Mammary epithelial cell (primary cell): ENCODE data around the gene GJA1.

Experiments used
- EZH2 ChIP-seq: IDR thresholded peaks from 2 replicates; pipeline ENCODE4 v1.6.1; 2012; ENCODE audit warnings: low read length, inconsistent platforms, borderline replicate concordance
- TF ChIP-seq, protein P1 (sequence below), 2 donors: IDR thresholded peaks in 1 of 2; conservative IDR thresholded peaks in 1 of 2; 2 replicates each; pipeline ENCODE4 v1.5.1; 2011 to 2012; ENCODE audit warnings: inconsistent platforms in 2 of 2, low read length in 2 of 2, mild to moderate bottlenecking in 2 of 2, control low read depth in 1 of 2, low read depth in 1 of 2; ENCODE audit not compliant: insufficient read depth in 1 of 2; ENCODE audit errors: extremely low read depth in 1 of 2

DNA sequence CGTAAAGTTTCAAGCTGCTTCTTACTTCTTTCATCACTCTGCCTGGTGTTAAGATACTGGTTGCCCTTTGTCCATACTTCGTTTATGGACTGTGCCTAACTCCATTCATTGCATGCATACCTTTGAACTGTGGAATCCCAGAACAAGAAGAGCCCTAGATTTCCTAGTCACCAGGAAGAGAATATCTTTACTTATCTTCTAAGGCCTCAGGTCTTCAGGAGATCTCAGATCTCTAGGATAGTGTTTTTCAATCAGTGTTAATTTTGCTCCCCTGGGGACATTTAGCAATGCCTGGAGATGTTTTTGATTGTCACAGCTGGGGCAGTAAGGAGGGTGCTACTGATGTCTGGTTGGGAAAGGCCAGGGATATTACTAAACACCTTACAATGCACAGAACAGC is 35.5 kb upstream of the GJA1 start:
- TF ChIP-seq, protein P1, sequence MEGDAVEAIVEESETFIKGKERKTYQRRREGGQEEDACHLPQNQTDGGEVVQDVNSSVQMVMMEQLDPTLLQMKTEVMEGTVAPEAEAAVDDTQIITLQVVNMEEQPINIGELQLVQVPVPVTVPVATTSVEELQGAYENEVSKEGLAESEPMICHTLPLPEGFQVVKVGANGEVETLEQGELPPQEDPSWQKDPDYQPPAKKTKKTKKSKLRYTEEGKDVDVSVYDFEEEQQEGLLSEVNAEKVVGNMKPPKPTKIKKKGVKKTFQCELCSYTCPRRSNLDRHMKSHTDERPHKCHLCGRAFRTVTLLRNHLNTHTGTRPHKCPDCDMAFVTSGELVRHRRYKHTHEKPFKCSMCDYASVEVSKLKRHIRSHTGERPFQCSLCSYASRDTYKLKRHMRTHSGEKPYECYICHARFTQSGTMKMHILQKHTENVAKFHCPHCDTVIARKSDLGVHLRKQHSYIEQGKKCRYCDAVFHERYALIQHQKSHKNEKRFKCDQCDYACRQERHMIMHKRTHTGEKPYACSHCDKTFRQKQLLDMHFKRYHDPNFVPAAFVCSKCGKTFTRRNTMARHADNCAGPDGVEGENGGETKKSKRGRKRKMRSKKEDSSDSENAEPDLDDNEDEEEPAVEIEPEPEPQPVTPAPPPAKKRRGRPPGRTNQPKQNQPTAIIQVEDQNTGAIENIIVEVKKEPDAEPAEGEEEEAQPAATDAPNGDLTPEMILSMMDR (conservative IDR thresholded peaks at IDR 0.05 in 1 of 2, IDR thresholded peaks at IDR 0.05 in 1 of 2; ENCODE audit: extremely low read depth in 1 of 2, insufficient read depth in 1 of 2, low read depth in 1 of 2, low read length in 2 of 2) = no peak
- no peak for TF ChIP-seq EZH2
